ENCODE measurements around the gene ITIH3. TPM values are rescaled to one million over a fixed set of nuclear protein-coding genes. Genes with fewer than 3 reads are reported as not detected.

ITIH3 gene
- total and polyA plus RNA-seq, 2 of the 4 experiments (the other 2 are of a cell fraction) = 0.72 to 0.94 TPM

DNA sequence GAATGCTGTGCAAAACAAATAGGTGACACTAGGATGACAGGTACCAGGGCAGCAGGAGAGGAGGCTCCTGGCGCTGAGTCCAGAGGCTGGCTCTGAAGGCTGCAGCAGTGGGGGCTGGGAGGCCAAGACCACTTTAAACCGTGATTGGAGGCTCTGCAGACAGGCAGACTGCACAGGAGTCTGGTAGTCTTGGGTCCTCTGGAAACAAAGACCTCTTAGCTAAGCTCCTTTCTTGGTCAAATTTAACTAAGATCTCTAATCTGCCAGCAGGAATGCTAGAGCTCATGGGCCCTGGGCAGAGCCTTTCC lies 44.6 kb downstream of the ITIH3 start:
- Histone ChIP-seq H3K27me3 (ENCODE audit: control insufficient read depth, insufficient read depth, low read length) (no peaks in the 10 kb centered on the region), H3K9me1 (ENCODE audit: insufficient read depth, low read length) (peaks cover 16% of the 10 kb centered on the region; the same call in 1 of the 2 replicates), H2BK15ac (ENCODE audit: low read depth, low read length) (no peak overlapping the region), H3K18ac (ENCODE audit: low read depth, low read length) (no peak overlapping the region), H3K4me1 (ENCODE audit: control insufficient read depth, insufficient read depth, low read length) (peaks cover 13% of the 10 kb centered on the region; the same call in 1 of the 2 replicates), H3K4me3 (ENCODE audit: insufficient read depth, low read depth, low read length) (no peak overlapping the region), H4K8ac (ENCODE audit: low read depth in 2 of 2, low read length in 2 of 2) (no peak overlapping the region), H4K91ac (ENCODE audit: insufficient read depth, low read depth, low read length) (no peak overlapping the region), H2BK20ac (ENCODE audit: low read depth, low read length) (no peak overlapping the region), H3K27ac (ENCODE audit: insufficient read depth, low read length) (no peak overlapping the region), H3K14ac (replicated peaks; ENCODE audit: low read depth, low read length) (no peak overlapping the region), H2AK5ac (ENCODE audit: low read depth, low read length) (no peak overlapping the region), H4K5ac (ENCODE audit: low read depth, low read length) (no peak overlapping the region), H3K79me1 (ENCODE audit: low read depth in 1 of 2, low read length in 2 of 2) (no peaks in the 10 kb centered on the region), H2BK120ac (ENCODE audit: low read depth, low read length) (no peak overlapping the region), H2AFZ (replicated peaks; ENCODE audit: low read length, poor library complexity) (no peak overlapping the region), H3K36me3 (ENCODE audit: control insufficient read depth, insufficient read depth, low read length) (peaks cover 17% of the 10 kb centered on the region; the same call in 1 of the 2 replicates), H3K56ac (ENCODE audit: extremely low read depth, insufficient read depth, low read length) (no peak overlapping the region), H3K9ac (ENCODE audit: low read depth, low read length) (no peak overlapping the region), H2BK5ac (ENCODE audit: low read depth, low read length, poor library complexity, severe bottlenecking) (no peak overlapping the region), H4K20me1 (ENCODE audit: insufficient read depth, low read length) (no peaks in the 10 kb centered on the region; the same call in 1 of the 2 replicates), H3K4me2 (ENCODE audit: low read depth, low read length) (no peak overlapping the region), H3K4ac (ENCODE audit: low read depth, low read length) (no peak overlapping the region), H3K9me3 (ENCODE audit: control insufficient read depth, insufficient read depth, low read length) (no peaks in the 10 kb centered on the region), H3K23ac (ENCODE audit: low read depth, low read length) (no peak overlapping the region), H2AK9ac (replicated peaks; ENCODE audit: low read depth, low read length, poor library complexity) (no peak overlapping the region)
- ATAC-seq (ENCODE audit: low read depth) = no peak
- dilution Hi-C loops (cut with HindIII; ENCODE audit: low sequenced_read_pairs, unreplicated experiment) (no loop called here), in situ Hi-C loops (cut with MboI; ENCODE audit: low sequenced_read_pairs) (no loop called here), intact Hi-C loops (cut with micrococcal nuclease) (no loop called here)
- WGBS, 2 experiments (ENCODE audit: extremely low coverage in 2 of 2, insufficient read length in 1 of 2) = 100% methylated on average over 1 of the region's 2 CpGs; no CpG with 5 or more reads in 1 of the 2 experiments
- TF ChIP-seq, protein P1, sequence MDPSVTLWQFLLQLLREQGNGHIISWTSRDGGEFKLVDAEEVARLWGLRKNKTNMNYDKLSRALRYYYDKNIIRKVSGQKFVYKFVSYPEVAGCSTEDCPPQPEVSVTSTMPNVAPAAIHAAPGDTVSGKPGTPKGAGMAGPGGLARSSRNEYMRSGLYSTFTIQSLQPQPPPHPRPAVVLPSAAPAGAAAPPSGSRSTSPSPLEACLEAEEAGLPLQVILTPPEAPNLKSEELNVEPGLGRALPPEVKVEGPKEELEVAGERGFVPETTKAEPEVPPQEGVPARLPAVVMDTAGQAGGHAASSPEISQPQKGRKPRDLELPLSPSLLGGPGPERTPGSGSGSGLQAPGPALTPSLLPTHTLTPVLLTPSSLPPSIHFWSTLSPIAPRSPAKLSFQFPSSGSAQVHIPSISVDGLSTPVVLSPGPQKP (IDR thresholded peaks at IDR 0.05; ENCODE audit: borderline replicate concordance, low read depth, low read length) = no peak
- no peak for TF ChIP-seq MAFK (IDR thresholded peaks at IDR 0.05; ENCODE audit: low read depth, low read length)
- TF ChIP-seq RFX5 (IDR thresholded peaks at IDR 0.05; ENCODE audit: low read depth, low read length) = no peak
- no peak for TF ChIP-seq RAD21 (IDR thresholded peaks at IDR 0.05; ENCODE audit: low read length)
- TF ChIP-seq MAZ (IDR thresholded peaks at IDR 0.05; ENCODE audit: borderline replicate concordance, low read depth, low read length) = no peak
- TF ChIP-seq, protein P2, sequence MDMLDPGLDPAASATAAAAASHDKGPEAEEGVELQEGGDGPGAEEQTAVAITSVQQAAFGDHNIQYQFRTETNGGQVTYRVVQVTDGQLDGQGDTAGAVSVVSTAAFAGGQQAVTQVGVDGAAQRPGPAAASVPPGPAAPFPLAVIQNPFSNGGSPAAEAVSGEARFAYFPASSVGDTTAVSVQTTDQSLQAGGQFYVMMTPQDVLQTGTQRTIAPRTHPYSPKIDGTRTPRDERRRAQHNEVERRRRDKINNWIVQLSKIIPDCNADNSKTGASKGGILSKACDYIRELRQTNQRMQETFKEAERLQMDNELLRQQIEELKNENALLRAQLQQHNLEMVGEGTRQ (IDR thresholded peaks at IDR 0.05; ENCODE audit: low read depth, low read length) = no peak
- TF ChIP-seq, protein P3, sequence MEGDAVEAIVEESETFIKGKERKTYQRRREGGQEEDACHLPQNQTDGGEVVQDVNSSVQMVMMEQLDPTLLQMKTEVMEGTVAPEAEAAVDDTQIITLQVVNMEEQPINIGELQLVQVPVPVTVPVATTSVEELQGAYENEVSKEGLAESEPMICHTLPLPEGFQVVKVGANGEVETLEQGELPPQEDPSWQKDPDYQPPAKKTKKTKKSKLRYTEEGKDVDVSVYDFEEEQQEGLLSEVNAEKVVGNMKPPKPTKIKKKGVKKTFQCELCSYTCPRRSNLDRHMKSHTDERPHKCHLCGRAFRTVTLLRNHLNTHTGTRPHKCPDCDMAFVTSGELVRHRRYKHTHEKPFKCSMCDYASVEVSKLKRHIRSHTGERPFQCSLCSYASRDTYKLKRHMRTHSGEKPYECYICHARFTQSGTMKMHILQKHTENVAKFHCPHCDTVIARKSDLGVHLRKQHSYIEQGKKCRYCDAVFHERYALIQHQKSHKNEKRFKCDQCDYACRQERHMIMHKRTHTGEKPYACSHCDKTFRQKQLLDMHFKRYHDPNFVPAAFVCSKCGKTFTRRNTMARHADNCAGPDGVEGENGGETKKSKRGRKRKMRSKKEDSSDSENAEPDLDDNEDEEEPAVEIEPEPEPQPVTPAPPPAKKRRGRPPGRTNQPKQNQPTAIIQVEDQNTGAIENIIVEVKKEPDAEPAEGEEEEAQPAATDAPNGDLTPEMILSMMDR (conservative IDR thresholded peaks at IDR 0.05; ENCODE audit: low read depth, low read length) = no peak
- DNase-seq = no peak
- BruUV-seq (replicated peaks) = no TSS peak
- ChIA-PET CTCF (no interaction called here), POLR2A (ENCODE audit: unreplicated experiment) (interaction anchor here (0.6 kb wide), 1 partner anchor 57 kb away, joined by 4 read pairs; no protein-coding TSS in a partner anchor)

Data from IMR-90 (cell line).